ENCODE data around the gene ITGBL1. TPM values are rescaled to one million over a fixed set of nuclear protein-coding genes. Genes with fewer than 3 reads are reported as not detected.

The ITGBL1 gene
- total and polyA plus RNA-seq, 5 donors: 5.8 to 11.2 (median 7.4) TPM

DNA sequence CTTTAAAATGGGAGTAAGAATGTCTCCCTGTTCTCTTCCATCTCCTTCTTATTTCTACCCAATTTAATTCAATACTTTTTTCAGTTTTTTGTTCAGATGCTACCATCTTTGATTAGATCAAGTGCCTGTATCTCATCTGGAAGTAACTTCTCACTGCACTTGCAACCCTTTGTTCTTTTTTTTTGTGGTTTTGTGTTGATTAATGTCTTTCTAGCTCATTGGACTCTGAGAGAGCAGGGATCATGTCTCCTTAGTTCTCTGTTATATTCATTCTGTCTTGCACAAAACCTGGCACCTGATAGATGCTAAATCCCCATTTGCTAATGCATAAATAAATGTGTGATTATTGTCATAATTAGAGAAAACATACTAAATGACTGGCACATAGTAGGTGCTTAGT lies 834 bp upstream of the ITGBL1 start:
- ATAC-seq (no peak), DNase-seq (no peak)
- Histone ChIP-seq H3K9me3 (ENCODE audit: control insufficient read depth, low read length) (no peaks in the 10 kb centered on the region), H3K27ac (ENCODE audit: low read length) (no peak overlapping the region), H3K4me1 (ENCODE audit: control insufficient read depth, insufficient read depth, low read length) (peaks cover 3% of the 10 kb centered on the region), H3K4me3 (ENCODE audit: low read length) (no peak overlapping the region), H3K27me3 (ENCODE audit: control insufficient read depth, insufficient read depth) (no peaks in the 10 kb centered on the region)
- intact Hi-C loops (cut with DNase I): no loop called here

- WGBS: 8% methylated on average over 41 of the region's 41 CpGs
- no peaks in the 10 kb centered on the region for H3K27me3 ChIP-seq (ENCODE audit: control insufficient read depth, insufficient read depth)
- H3K4me3 ChIP-seq (ENCODE audit: low read length): peak overlapping the region; percentile 43
- intact Hi-C loops (cut with DNase I): no loop called here
- DNase-seq (peak in 2 of 3 donors; percentile 16 to 60), ATAC-seq (peak; percentile 68 to 82)
- H3K27ac ChIP-seq (ENCODE audit: low read length): no peak overlapping the region
- no peaks in the 10 kb centered on the region for H3K9me3 ChIP-seq (ENCODE audit: control insufficient read depth, low read length)
- peaks cover 3% of the 10 kb centered on the region for H3K4me1 ChIP-seq (ENCODE audit: control insufficient read depth, insufficient read depth, low read length)
These were observed 1.3 kb downstream of the ITGBL1 start for GRCh38 chr13:101453784-101454201.

- intact Hi-C loops (cut with DNase I): no loop called here
- Histone ChIP-seq H3K9me3 (ENCODE audit: control insufficient read depth, low read length) (no peaks in the 10 kb centered on the region), H3K4me3 (ENCODE audit: low read length) (no peak overlapping the region), H3K27me3 (ENCODE audit: control insufficient read depth, insufficient read depth) (no peaks in the 10 kb centered on the region), H3K4me1 (ENCODE audit: control insufficient read depth, insufficient read depth, low read length) (peaks cover 3% of the 10 kb centered on the region), H3K27ac (ENCODE audit: low read length) (no peak overlapping the region)
- DNase-seq: no peak
- no peak for ATAC-seq
- WGBS: 68% methylated on average over 2 of the region's 2 CpGs
These were observed 2.3 kb downstream of the ITGBL1 start for GRCh38 chr13:101454767-101455166.

DNA sequence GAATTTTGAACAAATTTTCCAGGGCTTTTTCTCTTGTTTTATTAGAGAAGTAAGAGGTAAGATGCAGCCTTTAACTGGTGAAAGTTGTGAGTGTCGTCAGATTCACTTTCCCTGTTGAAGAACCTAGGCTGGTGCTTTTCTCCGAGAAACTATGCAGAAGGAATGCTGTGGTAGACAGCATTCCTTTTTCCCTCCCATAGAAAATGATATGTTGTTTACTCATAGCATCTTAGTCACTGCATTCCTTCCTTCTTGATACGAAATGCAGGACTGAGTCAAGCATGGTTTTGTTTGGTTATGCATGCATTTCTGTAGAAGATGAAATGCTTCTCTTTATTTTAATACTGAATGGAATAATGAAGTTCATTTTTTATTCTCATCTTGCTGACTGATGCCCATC lies 3.4 kb downstream of the ITGBL1 start:
- no peaks in the 10 kb centered on the region for H3K9me3 ChIP-seq (ENCODE audit: control insufficient read depth, low read length)
- peaks cover 3% of the 10 kb centered on the region for H3K4me1 ChIP-seq (ENCODE audit: control insufficient read depth, insufficient read depth, low read length)
- WGBS: 42% methylated on average over 3 of the region's 3 CpGs
- no peak overlapping the region for H3K27ac ChIP-seq (ENCODE audit: low read length)
- H3K27me3 ChIP-seq (ENCODE audit: control insufficient read depth, insufficient read depth): no peaks in the 10 kb centered on the region
- intact Hi-C loops (cut with DNase I): no loop called here
- ATAC-seq (no peak), DNase-seq (no peak)
- no peak overlapping the region for H3K4me3 ChIP-seq (ENCODE audit: low read length)

DNA sequence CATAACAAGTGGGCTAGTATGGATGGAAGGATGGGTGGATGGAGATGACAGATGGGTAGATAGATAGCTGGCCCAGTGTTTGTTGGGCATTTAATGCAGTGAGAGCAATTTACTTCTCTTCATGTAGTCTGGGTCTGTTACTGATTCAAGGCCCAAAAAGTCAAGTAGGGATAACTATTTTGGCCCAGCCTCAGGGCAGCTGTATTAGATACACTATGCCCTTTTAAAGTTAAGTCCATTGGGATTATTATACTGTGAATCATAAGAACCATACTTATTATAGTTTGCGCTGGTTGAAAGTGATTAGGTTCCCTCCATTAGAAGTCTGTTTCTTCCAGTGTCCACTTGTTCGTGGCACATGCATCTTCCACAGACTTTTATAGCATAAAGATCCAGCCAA lies 4.7 kb downstream of the ITGBL1 start:
- intact Hi-C loops (cut with DNase I): no loop called here
- ATAC-seq: no peak
- Histone ChIP-seq H3K4me3 (ENCODE audit: low read length) (no peak overlapping the region), H3K9me3 (ENCODE audit: control insufficient read depth, low read length) (no peaks in the 10 kb centered on the region), H3K27ac (ENCODE audit: low read length) (no peak overlapping the region), H3K4me1 (ENCODE audit: control insufficient read depth, insufficient read depth, low read length) (peaks cover 3% of the 10 kb centered on the region), H3K27me3 (ENCODE audit: control insufficient read depth, insufficient read depth) (no peaks in the 10 kb centered on the region)
- 91% methylated on average over 2 of the region's 2 CpGs for WGBS
- no peak for DNase-seq

GRCh38 chr13:101465877-101466276 lies 13.4 kb downstream of the ITGBL1 start:
- H3K9me3 ChIP-seq (ENCODE audit: control insufficient read depth, low read length): no peaks in the 10 kb centered on the region
- H3K4me1 ChIP-seq (ENCODE audit: control insufficient read depth, insufficient read depth, low read length): no peaks in the 10 kb centered on the region
- ATAC-seq: no peak
- no peaks in the 10 kb centered on the region for H3K27me3 ChIP-seq (ENCODE audit: control insufficient read depth, insufficient read depth)
- no peak overlapping the region for H3K27ac ChIP-seq (ENCODE audit: low read length)
- no peak for DNase-seq
- 80% methylated on average over 3 of the region's 3 CpGs for WGBS
- H3K4me3 ChIP-seq (ENCODE audit: low read length): no peak overlapping the region
- intact Hi-C loops (cut with DNase I): no loop called here

- H3K4me3 ChIP-seq (ENCODE audit: low read length): no peak overlapping the region
- 69% methylated on average over 4 of the region's 4 CpGs for WGBS
These were observed 14.9 kb downstream of the ITGBL1 start for GRCh38 chr13:101467415-101467814.

DNA sequence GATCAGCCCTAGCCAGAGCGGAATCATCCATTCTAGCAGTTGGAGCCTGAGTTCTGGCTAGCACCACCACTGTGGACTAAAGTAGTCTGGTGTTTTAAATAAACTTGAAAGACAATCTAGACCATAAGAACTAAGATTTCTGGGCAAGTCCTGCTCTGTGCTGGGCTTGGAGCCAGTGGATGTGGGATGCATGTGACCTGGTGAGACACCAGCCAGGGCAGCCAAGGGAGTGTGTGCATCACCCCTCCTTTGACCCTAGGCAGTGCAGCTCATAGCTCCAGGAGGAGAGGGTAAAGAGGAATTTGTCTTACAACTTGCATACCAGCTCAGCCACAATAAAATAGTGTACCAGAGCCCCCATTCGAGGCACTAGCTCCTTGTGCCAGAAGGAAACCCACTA lies 21.0 kb downstream of the ITGBL1 start:
- intact Hi-C loops (cut with DNase I): no loop called here
- no peaks in the 10 kb centered on the region for H3K27me3 ChIP-seq (ENCODE audit: control insufficient read depth, insufficient read depth)
- DNase-seq: peak; percentile 47 to 84 (median 64)
- WGBS: 63% methylated on average over 2 of the region's 2 CpGs
- H3K9me3 ChIP-seq (ENCODE audit: control insufficient read depth, low read length): no peaks in the 10 kb centered on the region
- no peak overlapping the region for H3K4me3 ChIP-seq (ENCODE audit: low read length)
- ATAC-seq: peak; percentile 74 to 85
- peaks cover 14% of the 10 kb centered on the region for H3K4me1 ChIP-seq (ENCODE audit: control insufficient read depth, insufficient read depth, low read length)
- H3K27ac ChIP-seq (ENCODE audit: low read length): no peak overlapping the region

More at GRCh38 chr13:101467415-101467814, 14.9 kb downstream of the ITGBL1 start:
- Histone ChIP-seq H3K27ac (ENCODE audit: low read length) (no peak overlapping the region), H3K4me1 (ENCODE audit: control insufficient read depth, insufficient read depth, low read length) (no peaks in the 10 kb centered on the region), H3K27me3 (ENCODE audit: control insufficient read depth, insufficient read depth) (no peaks in the 10 kb centered on the region), H3K9me3 (ENCODE audit: control insufficient read depth, low read length) (no peaks in the 10 kb centered on the region)
- ATAC-seq: no peak
- intact Hi-C loops (cut with DNase I): no loop called here
- DNase-seq: no peak

- Histone ChIP-seq H3K4me1 (ENCODE audit: control insufficient read depth, insufficient read depth, low read length) (peaks cover 14% of the 10 kb centered on the region), H3K27ac (ENCODE audit: low read length) (no peak overlapping the region), H3K27me3 (ENCODE audit: control insufficient read depth, insufficient read depth) (no peaks in the 10 kb centered on the region), H3K4me3 (ENCODE audit: low read length) (no peak overlapping the region), H3K9me3 (ENCODE audit: control insufficient read depth, low read length) (no peaks in the 10 kb centered on the region)
- ATAC-seq (peak; percentile 50 to 84), DNase-seq (peak; percentile 28 to 66 (median 56))
- WGBS: 51% methylated on average over 2 of the region's 2 CpGs
- intact Hi-C loops (cut with DNase I): no loop called here
These were observed 22.0 kb downstream of the ITGBL1 start for GRCh38 chr13:101474419-101474957.

- Histone ChIP-seq H3K27me3 (ENCODE audit: control insufficient read depth, insufficient read depth) (no peaks in the 10 kb centered on the region), H3K27ac (ENCODE audit: low read length) (no peak overlapping the region), H3K4me1 (ENCODE audit: control insufficient read depth, insufficient read depth, low read length) (peaks cover 14% of the 10 kb centered on the region), H3K4me3 (ENCODE audit: low read length) (no peak overlapping the region), H3K9me3 (ENCODE audit: control insufficient read depth, low read length) (no peaks in the 10 kb centered on the region)
- ATAC-seq: no peak
- no peak for DNase-seq
- intact Hi-C loops (cut with DNase I): no loop called here
These were observed 23.1 kb downstream of the ITGBL1 start for GRCh38 chr13:101475536-101475935.

DNA sequence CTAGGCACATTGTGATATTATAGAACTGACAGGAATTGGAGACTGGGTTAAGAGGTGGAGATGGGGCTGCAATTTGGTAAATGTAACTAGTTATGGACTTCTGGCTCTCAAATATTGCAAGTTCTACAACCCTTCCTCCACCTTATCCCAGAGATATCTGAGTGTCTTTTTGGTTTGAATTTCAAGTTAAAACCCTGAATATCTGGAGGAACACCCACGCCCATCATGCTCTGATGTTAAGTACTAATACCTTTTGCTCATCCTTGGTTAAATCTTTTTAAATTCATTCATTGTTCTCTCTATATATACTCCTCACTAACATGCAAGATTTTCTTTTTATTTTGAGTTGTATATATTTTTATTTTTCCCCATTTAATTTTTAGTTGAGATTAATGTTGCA lies 28.9 kb downstream of the ITGBL1 start:
- WGBS: 65% methylated on average over 1 of the region's 1 CpG

More for the DNA sequence above, 28.9 kb downstream of the ITGBL1 start:
- Histone ChIP-seq H3K4me1 (ENCODE audit: control insufficient read depth, insufficient read depth, low read length) (no peaks in the 10 kb centered on the region), H3K4me3 (ENCODE audit: low read length) (no peak overlapping the region), H3K27me3 (ENCODE audit: control insufficient read depth, insufficient read depth) (no peaks in the 10 kb centered on the region), H3K27ac (ENCODE audit: low read length) (no peak overlapping the region), H3K9me3 (ENCODE audit: control insufficient read depth, low read length) (no peaks in the 10 kb centered on the region)
- DNase-seq (no peak), ATAC-seq (no peak)
- intact Hi-C loops (cut with DNase I): no loop called here

Measured in right cardiac atrium (tissue), 5 donors.